GM10266 (cell line): Measurements from ENCODE around the gene IFIT3.

Experiments
- DNase-seq: peaks from one replicate; pipeline ENCODE4 v3.0.0; 2012; ENCODE audit errors: extremely low spot score
- TF ChIP-seq, protein P1 (sequence below): IDR thresholded peaks from 2 replicates; pipeline ENCODE4 v1.5.1; 2012; ENCODE audit warnings: mild to moderate bottlenecking, low read depth; ENCODE audit not compliant: control insufficient read depth, insufficient read depth; ENCODE audit errors: missing control alignments

Gene IFIT3

GRCh38 chr10:89339875-89340274 is 12.1 kb downstream of the IFIT3 start:
- TF ChIP-seq, protein P1, sequence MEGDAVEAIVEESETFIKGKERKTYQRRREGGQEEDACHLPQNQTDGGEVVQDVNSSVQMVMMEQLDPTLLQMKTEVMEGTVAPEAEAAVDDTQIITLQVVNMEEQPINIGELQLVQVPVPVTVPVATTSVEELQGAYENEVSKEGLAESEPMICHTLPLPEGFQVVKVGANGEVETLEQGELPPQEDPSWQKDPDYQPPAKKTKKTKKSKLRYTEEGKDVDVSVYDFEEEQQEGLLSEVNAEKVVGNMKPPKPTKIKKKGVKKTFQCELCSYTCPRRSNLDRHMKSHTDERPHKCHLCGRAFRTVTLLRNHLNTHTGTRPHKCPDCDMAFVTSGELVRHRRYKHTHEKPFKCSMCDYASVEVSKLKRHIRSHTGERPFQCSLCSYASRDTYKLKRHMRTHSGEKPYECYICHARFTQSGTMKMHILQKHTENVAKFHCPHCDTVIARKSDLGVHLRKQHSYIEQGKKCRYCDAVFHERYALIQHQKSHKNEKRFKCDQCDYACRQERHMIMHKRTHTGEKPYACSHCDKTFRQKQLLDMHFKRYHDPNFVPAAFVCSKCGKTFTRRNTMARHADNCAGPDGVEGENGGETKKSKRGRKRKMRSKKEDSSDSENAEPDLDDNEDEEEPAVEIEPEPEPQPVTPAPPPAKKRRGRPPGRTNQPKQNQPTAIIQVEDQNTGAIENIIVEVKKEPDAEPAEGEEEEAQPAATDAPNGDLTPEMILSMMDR, result no peak
- DNase-seq, result no peak

- no peak for DNase-seq
- TF ChIP-seq, protein P1, result no peak
These were observed 13.9 kb downstream of the IFIT3 start for GRCh38 chr10:89341649-89342048.

DNA sequence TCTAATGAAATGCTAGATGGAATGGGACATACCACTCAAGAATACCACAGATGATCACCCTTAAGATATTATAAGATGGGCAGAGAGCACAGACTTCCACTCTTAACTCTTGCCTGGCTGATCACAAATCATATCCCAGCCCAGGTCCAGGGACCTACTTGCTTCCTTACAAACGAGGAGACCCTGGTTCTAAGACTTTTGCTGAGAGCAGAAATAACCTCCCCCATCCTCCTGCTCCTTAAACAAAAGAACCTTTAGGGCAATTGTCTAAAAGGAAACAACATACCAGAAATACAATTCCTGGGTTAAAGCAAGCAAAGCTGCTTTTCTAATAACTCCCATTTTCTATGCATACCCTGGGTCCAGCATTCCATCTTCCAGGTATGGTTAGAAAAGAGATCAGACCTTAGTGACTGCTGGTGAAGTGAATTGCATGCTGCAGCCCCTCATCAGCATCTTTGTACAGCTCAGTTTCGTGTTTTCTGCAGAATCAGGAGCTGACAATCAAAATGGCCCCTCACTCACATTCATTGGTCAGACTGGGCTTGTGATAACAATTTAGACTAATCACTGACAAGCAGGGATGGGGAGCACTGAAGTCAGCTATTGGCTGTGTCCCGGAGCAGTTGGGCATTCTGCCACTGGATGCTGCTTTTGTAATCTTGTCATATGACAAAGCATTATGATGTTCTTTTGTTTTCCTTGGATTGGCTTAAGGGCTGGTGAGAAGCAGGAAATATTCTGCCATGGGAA is 14.6 kb downstream of the IFIT3 start:
- DNase-seq, result no peak
- TF ChIP-seq, protein P1, result no peak

DNA sequence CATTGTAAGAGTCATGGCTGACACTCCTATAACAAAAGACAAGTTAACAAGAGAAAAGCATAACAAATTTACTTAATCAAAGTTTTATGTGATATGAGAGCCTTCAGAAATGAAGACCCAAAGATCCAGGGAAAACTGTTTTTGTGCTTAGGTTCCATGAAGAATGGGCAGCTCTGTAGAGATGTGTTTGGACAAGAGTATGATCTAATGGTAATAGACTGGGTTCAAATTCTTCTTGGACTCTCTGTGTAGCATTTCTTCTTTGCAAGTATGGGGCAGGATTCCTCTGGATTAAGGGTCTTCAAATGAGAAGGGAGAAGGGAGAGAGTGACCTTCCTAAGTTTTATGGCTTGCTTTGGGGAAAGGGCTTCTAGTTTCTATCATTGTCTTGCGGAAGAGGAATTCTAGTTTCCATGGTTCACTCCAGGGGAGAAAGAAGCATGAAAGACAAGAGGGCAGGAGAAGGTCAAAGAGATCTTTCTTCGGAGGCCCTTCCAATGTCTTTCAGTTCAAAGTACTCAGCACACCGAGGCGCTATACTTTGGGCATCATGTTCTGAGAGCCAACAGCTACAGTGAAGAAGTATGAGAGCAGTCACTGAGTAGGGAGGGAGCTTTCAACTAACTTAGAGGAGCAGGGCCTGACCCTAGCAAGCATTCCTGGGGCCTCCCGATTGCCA is 15.4 kb downstream of the IFIT3 start:
- TF ChIP-seq, protein P1, result no peak
- no peak for DNase-seq

DNA sequence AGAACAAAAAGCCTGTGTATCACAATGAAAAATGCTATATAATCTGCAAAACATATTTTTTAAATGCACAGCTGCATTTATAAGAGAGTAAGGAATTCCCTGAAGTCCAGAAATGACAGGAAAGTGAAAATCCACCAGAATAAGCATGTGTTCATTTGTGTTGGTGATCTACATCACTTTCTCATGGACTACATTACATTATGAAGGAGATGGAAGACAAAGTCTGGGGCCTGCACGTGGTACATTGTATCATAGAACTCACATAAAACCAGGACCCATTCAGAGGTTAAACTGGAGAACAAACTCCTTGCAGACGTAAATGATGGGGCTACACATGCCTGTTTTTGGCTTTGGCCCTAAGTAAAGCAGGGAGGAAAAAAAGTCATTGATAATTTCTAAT is 16.4 kb downstream of the IFIT3 start:
- no peak for DNase-seq
- TF ChIP-seq, protein P1, result no peak

DNA sequence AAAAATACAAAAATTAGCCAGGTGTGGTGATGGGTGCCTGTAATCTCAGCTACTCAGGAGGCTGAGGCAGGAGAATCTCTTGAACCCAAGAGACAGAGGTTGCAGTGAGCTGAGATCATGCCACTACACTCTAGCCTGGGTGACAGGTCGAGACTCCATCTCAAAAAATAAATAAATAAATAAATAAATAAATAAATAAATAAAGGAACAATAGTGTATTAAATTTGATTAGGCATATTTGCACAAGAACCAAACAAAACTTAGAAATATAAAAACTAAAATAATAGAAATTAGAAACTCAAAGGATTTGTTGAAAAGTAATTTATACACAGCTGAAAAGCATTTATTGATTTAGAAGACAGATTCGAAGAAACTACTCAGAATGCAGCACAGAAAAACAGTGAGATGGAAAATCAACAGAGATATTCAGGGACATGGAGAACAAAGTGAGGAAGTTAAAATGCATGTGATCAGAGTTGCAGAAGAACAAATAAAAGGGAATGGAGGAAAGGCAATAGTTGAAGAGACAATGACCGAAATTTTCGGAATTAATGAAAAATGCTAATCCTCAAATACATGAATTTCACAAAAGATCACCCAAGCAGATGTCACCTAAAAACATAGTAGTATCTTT is 17.7 kb downstream of the IFIT3 start:
- TF ChIP-seq, protein P1, result no peak
- DNase-seq, result no peak

GRCh38 chr10:89346405-89347254 is 18.8 kb downstream of the IFIT3 start:
- no peak for DNase-seq
- TF ChIP-seq, protein P1, result no peak
